Iris pigment epithelial cell (primary cell): Measurements from ENCODE around the gene BRICD5.

ENCODE experiments used
- DNase-seq: peaks from one replicate; pipeline ENCODE4 v3.0.0-alpha.2; 2011; ENCODE audit warnings: low read depth

Gene BRICD5

DNA sequence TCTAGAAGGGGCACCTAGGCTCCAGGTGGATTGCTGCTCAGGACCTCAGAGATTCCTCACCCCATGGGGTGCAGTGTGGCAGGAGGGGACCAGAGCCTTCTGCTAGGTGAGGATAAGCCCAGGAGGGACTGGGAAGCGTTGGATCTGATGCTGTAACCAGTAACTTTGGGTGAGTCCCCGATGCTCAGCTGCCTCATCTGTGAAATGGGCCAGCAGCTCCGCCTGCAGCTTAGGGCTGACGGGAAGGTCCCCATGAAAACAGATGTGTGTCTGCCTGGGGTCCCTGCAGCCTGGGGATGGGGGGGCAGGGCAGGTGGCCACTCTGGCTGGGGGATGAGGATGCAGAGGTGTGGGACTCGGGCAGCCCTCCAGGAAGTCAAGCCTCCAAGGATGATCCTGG is 11.6 kb downstream of the BRICD5 start:
- DNase-seq, result no peak

DNA sequence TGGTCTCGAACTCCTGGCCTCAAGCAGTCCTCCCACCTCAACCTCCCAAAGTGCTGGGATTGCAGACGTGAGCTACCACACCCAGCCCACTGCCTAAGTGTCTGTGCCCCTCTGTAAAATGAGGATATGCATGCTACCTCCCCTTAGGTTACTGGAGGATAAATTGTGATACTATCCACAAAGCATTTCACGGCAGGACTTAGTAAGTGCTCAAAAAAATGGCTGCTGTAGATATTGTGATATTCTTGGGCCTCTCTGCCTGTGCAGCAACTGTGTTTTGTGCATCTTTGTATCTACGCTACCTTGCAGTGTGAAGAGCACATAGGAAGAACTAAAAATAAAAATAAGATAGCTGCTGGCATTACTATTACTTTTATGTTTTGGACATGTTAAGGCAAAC is 12.4 kb downstream of the BRICD5 start:
- no peak for DNase-seq

DNA sequence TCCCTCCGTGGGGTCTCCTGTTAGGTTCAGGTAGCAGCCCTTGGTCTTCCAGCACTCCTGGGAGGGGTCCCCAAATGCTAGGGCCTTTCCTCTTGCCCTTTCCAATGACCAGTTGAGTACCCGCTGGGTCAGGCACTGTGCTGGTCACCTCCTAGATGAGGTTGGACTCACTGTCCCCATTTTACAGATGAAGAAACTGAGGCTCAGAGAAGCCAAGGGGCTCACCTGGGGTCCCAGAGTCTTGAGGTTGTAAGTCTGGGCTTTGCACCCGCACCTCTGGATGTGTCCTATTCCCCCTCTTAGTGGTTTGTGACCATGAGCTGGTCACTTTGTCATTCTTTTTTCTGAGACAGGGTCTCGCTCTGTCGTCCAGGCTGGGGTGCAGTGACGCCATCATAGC is 12.9 kb downstream of the BRICD5 start:
- DNase-seq, result no peak

GRCh38 chr16:2196981-2197511 is 13.6 kb downstream of the BRICD5 start:
- DNase-seq, result no peak

- DNase-seq, result peak; percentile 14
These were observed 14.3 kb downstream of the BRICD5 start, which contains the start of gene CASKIN1 for GRCh38 chr16:2196162-2196980. Gene CASKIN1, minus strand, starts transcription at chr16:2196605. Its CDS starts 173 bp downstream, at chr16:2196432.

DNA sequence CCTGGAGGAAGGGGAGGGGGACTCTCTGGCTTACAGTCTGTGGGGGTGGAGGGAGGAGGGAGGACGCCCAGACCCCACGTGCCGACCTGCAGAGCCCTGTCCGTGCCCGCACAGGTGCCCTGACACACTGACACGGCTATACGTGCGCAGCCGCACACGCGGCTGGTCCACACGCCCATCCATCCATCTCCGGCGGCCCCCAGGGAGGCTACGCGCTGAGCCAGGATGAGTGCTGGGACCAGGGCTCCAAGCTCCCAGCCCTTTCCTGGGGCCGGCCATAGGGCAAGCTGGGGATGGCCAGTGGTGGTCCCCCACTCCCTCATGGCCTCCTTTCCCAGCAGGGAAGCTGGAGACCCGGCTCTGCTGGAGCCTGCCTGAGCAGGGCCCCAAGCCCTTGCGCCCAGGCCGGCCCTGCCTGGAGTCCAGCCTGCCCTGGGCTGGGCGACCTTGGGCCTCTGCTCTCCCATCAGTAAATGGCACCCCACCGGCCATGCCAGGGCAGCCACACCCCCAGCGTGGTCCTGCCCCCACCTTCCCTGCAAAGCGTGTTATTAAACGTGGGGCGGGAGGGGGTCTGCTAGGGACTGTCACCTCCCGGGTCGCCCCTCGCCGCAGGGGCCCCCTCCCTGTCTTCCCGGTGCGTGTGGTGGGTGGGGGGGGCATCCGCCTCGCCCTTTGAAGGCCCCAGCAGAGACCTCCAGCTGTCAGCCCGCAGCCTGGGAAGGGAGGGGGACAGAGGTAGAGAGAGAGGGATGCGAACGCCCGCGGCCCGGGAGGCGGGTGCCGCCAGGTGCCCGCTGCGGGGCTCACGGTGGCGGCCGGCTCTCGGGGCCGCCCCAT is 15.1 kb downstream of the BRICD5 start:
- no peak for DNase-seq

DNA sequence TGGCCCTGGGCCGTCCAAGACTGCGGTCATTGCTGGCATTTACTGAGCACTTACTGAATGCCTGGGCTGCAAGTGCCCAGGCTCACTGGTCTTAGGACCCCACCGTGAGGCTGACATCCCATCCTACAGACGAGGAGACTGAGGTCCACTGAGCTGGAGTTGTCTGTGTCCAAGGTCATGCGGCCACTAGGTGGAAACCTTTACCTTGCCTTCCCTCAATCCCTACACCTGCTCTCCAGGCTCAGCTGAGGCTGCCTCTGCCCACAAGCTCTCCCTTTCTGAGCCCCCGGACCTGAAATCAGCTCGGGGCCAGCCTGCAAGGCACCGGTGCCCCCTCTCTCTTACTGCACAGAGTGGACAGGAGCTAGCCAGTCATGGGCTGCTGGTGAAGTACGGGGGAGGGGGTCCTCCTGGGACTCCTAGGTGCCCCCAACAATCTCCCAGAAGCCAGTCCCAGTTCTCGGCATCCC is 15.8 kb downstream of the BRICD5 start:
- DNase-seq, result peak; percentile 34

GRCh38 chr16:2194166-2194834 is 16.4 kb downstream of the BRICD5 start:
- peak; percentile 23 for DNase-seq

DNA sequence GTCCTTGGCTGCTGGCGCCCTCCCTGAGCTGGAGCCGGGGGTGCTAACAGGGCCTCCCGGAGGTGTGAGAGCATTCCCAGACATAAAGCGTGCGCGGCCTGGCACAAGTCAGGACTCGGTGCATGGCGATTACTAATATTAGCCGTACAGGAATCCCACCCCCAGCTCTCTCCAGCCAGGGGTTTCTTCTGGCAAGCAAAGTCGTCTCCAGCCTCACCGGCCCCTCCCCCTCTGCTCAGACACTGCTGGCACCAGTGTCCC is 19.3 kb downstream of the BRICD5 start:
- no peak for DNase-seq

DNA sequence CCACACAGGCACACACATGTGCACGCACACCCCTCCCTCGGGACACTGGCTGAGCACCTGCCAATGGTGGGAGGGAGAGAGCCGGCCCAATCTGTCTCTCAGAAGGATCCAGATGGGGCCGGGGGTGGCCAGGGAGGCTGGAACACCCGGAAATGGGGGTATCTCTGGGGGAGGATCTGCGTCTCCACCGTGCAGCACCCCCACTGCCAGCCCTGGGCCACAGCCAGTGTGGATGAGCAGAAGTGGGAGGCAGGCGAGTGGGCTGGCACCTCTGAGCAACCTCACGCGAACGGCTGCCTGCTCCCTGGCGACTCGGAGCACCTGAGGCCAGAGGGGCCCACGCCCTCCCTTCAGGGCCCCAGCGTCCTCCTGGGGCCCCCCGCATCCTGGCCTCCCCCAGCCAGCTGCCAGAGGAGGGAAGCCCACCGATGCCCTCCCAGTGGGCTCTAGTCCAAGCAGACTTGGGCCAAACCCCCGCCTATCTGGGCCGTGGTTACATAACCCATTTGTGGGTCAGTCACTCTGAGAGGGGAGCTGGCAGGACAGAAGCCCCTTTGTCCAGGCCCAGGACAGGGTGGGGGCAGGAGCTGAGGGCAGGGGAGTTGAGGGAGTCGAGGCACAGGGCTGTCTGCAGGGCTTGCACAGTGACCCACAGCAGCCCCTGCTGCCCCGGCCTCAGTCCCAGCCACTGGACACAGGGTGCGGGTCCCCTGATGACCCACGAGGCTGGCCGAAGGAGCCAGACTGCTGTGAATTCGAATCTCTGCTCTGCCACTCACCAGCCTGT is 19.8 kb downstream of the BRICD5 start:
- DNase-seq, result no peak

DNA sequence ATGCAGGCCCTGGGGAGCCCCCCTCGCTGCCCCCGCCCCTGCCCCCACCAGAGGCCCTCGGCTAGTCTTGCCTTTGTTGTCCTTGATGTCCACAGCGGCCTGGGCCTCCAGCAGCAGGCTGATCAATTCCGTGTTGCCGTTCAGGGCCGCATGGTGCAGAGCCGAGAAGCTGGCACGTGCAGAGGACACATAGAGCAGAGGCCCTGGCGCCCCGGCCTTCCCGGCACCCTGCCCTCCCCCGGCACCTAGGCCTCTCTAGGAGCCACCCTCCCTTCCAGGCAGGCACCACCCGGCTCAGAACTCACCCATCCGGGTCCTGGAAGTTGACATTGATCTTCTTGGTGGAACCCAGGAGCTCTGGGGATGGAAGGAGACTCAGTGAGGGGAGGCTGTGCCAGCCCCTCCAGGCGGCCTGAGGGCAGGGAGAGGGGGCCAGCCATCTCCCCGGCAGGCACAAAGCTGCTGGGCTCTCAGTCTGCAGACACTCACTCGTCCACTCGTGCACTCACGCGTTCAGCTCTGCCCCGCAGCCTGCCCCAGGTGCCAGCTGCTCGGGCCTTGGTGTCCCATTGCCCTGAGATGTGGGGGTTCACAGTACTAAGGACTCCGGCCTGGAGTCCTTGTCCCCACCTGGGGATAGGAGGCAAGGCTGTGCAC is 20.5 kb downstream of the BRICD5 start:
- DNase-seq, result no peak

- DNase-seq, result no peak
These were observed 21.3 kb downstream of the BRICD5 start for GRCh38 chr16:2189252-2189893.

DNA sequence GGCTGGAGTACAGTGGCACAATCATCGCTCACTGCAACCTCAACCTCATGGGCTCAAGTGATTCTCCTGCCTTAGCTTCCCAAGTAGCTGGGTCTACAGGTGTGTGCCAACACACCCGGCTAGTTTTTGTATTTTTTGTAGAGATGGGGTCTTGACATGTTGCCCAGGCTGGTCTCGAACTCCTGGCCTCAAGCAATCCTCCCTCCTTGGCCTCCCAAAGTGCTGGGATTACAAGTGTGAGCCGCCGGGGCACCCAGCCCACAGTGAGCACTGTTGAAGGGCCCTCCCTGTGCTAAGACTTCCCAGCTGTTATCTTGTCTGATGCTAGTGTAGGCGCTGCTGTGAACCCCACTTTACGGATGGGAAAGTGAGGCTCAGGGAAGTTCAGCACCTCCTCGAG is 22.3 kb downstream of the BRICD5 start:
- DNase-seq, result no peak

- no peak for DNase-seq
These were observed 23.5 kb downstream of the BRICD5 start for GRCh38 chr16:2187212-2187611.

GRCh38 chr16:2186505-2186904 is 24.2 kb downstream of the BRICD5 start:
- DNase-seq, result no peak

DNA sequence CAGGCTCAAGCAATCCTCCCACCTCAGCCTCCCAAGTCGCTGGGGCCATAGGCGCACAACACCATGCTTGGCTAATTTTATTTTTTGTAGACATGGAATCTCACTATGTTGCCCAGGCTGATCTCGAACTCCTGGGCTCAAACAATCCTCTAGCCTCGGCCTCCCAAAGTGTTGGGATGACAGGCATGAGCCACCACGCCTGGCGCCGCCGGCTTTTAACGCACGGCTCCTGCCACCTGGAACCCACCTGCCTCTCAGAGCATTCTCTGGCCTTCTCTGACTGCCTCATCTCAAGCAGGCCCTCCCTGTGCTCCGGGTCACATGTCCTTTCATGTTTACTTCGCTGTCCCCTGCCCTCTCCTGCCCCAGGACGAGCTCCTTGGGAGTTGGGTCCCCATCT is 24.6 kb downstream of the BRICD5 start:
- no peak for DNase-seq

- no peak for DNase-seq
These were observed 25.7 kb downstream of the BRICD5 start for GRCh38 chr16:2184962-2185361.

GRCh38 chr16:2184346-2184745 is 26.3 kb downstream of the BRICD5 start:
- no peak for DNase-seq

- DNase-seq, result no peak
These were observed 27.0 kb downstream of the BRICD5 start for GRCh38 chr16:2183671-2184070.

- no peak for DNase-seq
These were observed 28.7 kb downstream of the BRICD5 start for GRCh38 chr16:2181952-2182351.
